Measurements from ENCODE around the gene CTSG. TPM values are rescaled to one million over a fixed set of nuclear protein-coding genes. Genes with fewer than 3 reads are reported as not detected.

Gene CTSG
- total and polyA plus RNA-seq, 10 of the 15 experiments (the other 5 are each of a cell fraction or from before 2014, with no cell fraction given) = not detected

GRCh38 chr14:24563505-24563904, 12.5 kb downstream of the CTSG start (continued):
- TF ChIP-seq, protein P1, sequence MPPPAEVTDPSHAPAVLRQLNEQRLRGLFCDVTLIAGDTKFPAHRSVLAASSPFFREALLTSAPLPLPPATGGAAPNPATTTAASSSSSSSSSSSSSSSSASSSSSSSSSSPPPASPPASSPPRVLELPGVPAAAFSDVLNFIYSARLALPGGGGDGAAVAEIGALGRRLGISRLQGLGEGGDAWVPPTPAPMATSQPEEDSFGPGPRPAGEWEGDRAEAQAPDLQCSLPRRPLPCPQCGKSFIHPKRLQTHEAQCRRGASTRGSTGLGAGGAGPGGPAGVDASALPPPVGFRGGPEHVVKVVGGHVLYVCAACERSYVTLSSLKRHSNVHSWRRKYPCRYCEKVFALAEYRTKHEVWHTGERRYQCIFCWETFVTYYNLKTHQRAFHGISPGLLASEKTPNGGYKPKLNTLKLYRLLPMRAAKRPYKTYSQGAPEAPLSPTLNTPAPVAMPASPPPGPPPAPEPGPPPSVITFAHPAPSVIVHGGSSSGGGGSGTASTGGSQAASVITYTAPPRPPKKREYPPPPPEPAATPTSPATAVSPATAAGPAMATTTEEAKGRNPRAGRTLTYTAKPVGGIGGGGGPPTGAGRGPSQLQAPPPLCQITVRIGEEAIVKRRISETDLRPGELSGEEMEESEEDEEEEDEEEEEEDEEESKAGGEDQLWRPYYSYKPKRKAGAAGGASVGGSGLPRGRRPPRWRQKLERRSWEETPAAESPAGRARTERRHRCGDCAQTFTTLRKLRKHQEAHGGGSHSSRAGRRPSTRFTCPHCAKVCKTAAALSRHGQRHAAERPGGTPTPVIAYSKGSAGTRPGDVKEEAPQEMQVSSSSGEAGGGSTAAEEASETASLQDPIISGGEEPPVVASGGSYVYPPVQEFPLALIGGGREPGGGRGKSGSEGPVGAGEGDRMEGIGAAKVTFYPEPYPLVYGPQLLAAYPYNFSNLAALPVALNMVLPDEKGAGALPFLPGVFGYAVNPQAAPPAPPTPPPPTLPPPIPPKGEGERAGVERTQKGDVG (CRISPR knock-in tag; IDR thresholded peaks at IDR 0.05) = no peak
- no peak for TF ChIP-seq FOXK2 (IDR thresholded peaks at IDR 0.05)

GRCh38 chr14:24556756-24557155, 19.3 kb downstream of the CTSG start:
- Histone ChIP-seq H3K27me3 (replicated peaks in 1 of 2; ENCODE audit: control insufficient read depth in 2 of 2, insufficient read depth in 2 of 2, low read length in 1 of 2) (no peaks in the 10 kb centered on the region), H3K36me3 (ENCODE audit: control insufficient read depth in 2 of 2, insufficient read depth in 2 of 2, low read length in 1 of 2) (no peaks in the 10 kb centered on the region), H3K4me2 (ENCODE audit: control insufficient read depth, insufficient read depth) (no peak overlapping the region), H3K4me1 (ENCODE audit: control insufficient read depth, insufficient read depth, low read length) (no peaks in the 10 kb centered on the region), H3K79me2 (ENCODE audit: control insufficient read depth, insufficient read depth, low read length) (no peaks in the 10 kb centered on the region), H2AFZ (ENCODE audit: control insufficient read depth, low read depth, low read length) (no peak overlapping the region), H3K4me3 (no peak overlapping the region), H3K27ac (ENCODE audit: control insufficient read depth, insufficient read depth) (no peak overlapping the region), H4K20me1 (ENCODE audit: control insufficient read depth, insufficient read depth) (no peaks in the 10 kb centered on the region), H3K9ac (ENCODE audit: control insufficient read depth, insufficient read depth, low read length) (no peak overlapping the region), H3K9me3 (replicated peaks; ENCODE audit: control insufficient read depth, insufficient read depth, low read length) (no peaks in the 10 kb centered on the region)
- WGBS (ENCODE audit: insufficient coverage, insufficient replicate concordance, low lambda C conversion rate, missing lambda C conversion rate) = 2% methylated on average over 4 of the region's 4 CpGs
- ATAC-seq (no peak), DNase-seq (ENCODE audit: low read depth, low spot score) (no peak), FAIRE-seq (no peak)
- intact Hi-C loops (cut with micrococcal nuclease; ENCODE audit: unreplicated experiment) = no loop called here
- CTCF ChIA-PET = no interaction called here
- BruUV-seq (replicated peaks) = no TSS peak
- RAD21 ChIA-PET (ENCODE audit: unreplicated experiment) = no interaction called here
- in situ Hi-C loops (cut with MboI) = no loop called here
- SMC1A ChIA-PET (ENCODE audit: uncharacterized antibody, unreplicated experiment) = no interaction called here
- POLR2A ChIA-PET = no interaction called here
- no peak for TF ChIP-seq KDM1A (IDR thresholded peaks at IDR 0.05; ENCODE audit: borderline replicate concordance)
- no peak for TF ChIP-seq E2F4 (IDR thresholded peaks at IDR 0.05; ENCODE audit: low read depth, low read length)
- TF ChIP-seq BHLHE40 (IDR thresholded peaks at IDR 0.05; ENCODE audit: borderline replicate concordance in 1 of 2, low read depth in 2 of 2, low read length in 1 of 2) = no peak
- no peak for TF ChIP-seq CHD4 (IDR thresholded peaks at IDR 0.05)
- TF ChIP-seq ZZZ3 (IDR thresholded peaks at IDR 0.05; ENCODE audit: control insufficient read depth, insufficient read length, low read depth) = no peak
- no peak for TF ChIP-seq BRCA1 (IDR thresholded peaks at IDR 0.05; ENCODE audit: low read depth, low read length)
- TF ChIP-seq NRF1 (conservative IDR thresholded peaks at IDR 0.05; ENCODE audit: low read depth, low read length) = no peak
- TF ChIP-seq ZBTB11 (CRISPR knock-in tag; IDR thresholded peaks at IDR 0.05) = no peak
- no peak for TF ChIP-seq CBFB (IDR thresholded peaks at IDR 0.05; ENCODE audit: low read depth)
- no peak for TF ChIP-seq NBN (IDR thresholded peaks at IDR 0.05)
- no peak for TF ChIP-seq MYB (IDR thresholded peaks at IDR 0.05; ENCODE audit: borderline replicate concordance, low read depth, low read length)
- no peak for TF ChIP-seq HDAC6 (IDR thresholded peaks at IDR 0.05; ENCODE audit: unreplicated experiment)
- no peak for TF ChIP-seq SRF (IDR thresholded peaks at IDR 0.05; ENCODE audit: low read depth in 2 of 2, low read length in 2 of 2)
- TF ChIP-seq HDAC2 (IDR thresholded peaks at IDR 0.05) = no peak
- TF ChIP-seq ZBED1 (IDR thresholded peaks at IDR 0.05; ENCODE audit: borderline replicate concordance) = no peak
- no peak for TF ChIP-seq ZSCAN29 (IDR thresholded peaks at IDR 0.05)
- TF ChIP-seq SPI1 (IDR thresholded peaks at IDR 0.05; ENCODE audit: borderline replicate concordance, insufficient read depth, low read depth, low read length) = no peak
